WI38 (cell line): ENCODE data around the gene TGM4.
A peak's percentile ranks its signal among the peaks of the same experiment; 100 is the strongest.

Source experiments
- H3K4me3 ChIP-seq: 2 replicates; pipeline ENCODE4 v1.5.1; 2011; ENCODE audit warnings: low read depth, mild to moderate bottlenecking, control low read depth, low read length
- TF ChIP-seq, protein P1 (sequence below): IDR thresholded peaks from 2 replicates; pipeline ENCODE4 v1.5.1; 2012; ENCODE audit warnings: low read depth, mild to moderate bottlenecking, control low read depth, low read length

TGM4 gene

DNA sequence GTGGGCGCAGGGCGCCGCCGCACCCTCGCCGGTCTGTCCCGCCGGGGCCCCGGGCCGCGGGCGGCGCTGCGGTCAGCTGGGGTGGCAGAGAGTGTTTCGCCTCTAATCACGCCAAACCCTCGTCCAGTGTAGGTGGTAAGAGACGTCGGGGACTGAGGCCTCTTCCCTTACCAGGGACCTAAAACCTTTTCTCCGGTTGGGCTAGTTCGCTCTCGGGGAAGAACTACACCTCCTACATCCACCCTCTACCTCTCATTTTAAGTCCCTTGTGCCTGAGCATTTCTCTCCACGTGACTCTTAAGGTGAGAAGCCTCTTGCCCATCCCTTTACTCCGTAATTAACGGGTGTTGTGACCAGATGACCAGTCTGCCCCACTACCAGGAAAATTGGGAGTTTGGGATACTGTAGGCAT lies 12.2 kb upstream of the TGM4 start:
- TF ChIP-seq, protein P1, sequence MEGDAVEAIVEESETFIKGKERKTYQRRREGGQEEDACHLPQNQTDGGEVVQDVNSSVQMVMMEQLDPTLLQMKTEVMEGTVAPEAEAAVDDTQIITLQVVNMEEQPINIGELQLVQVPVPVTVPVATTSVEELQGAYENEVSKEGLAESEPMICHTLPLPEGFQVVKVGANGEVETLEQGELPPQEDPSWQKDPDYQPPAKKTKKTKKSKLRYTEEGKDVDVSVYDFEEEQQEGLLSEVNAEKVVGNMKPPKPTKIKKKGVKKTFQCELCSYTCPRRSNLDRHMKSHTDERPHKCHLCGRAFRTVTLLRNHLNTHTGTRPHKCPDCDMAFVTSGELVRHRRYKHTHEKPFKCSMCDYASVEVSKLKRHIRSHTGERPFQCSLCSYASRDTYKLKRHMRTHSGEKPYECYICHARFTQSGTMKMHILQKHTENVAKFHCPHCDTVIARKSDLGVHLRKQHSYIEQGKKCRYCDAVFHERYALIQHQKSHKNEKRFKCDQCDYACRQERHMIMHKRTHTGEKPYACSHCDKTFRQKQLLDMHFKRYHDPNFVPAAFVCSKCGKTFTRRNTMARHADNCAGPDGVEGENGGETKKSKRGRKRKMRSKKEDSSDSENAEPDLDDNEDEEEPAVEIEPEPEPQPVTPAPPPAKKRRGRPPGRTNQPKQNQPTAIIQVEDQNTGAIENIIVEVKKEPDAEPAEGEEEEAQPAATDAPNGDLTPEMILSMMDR = no peak
- H3K4me3 ChIP-seq = peak overlapping the region; percentile 73

DNA sequence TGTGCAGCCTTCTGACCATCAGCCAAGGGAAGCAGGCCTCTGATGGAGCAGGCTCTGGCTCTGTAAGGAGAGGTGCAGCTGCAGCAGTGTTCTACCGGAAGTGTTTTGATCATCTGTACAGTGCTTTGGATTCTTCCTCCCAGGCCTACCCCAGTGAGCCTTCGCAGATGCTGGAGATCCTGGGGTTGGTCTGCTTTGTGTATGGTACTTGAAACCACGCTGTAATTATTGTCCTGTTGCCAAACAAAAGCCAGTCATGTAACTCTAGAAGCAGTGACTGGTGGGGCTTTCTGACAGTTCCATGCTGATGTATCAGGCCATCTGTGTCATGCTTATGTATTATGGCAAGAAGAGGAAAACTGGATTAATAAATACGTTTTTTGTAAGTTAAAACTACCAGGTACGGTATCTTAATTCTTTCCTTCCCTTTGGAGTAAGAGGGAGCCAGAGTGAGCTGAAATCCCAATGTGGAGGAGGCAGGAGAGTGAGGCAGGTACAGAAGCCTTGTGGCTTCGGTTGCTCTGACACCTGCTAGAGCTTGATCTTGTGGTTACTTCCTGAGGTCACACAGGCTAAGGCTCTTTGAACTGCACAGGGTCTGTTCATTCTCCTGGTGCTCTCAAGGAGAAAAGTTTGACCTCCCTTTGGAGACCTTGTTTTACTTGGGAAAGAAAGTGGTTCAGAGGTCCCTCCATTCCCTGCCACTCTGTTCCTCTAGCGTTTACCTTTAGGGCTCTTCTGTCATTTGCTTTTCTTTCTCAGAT lies 9.0 kb upstream of the TGM4 start:
- H3K4me3 ChIP-seq = no peak overlapping the region
- TF ChIP-seq, protein P1 = no peak

DNA sequence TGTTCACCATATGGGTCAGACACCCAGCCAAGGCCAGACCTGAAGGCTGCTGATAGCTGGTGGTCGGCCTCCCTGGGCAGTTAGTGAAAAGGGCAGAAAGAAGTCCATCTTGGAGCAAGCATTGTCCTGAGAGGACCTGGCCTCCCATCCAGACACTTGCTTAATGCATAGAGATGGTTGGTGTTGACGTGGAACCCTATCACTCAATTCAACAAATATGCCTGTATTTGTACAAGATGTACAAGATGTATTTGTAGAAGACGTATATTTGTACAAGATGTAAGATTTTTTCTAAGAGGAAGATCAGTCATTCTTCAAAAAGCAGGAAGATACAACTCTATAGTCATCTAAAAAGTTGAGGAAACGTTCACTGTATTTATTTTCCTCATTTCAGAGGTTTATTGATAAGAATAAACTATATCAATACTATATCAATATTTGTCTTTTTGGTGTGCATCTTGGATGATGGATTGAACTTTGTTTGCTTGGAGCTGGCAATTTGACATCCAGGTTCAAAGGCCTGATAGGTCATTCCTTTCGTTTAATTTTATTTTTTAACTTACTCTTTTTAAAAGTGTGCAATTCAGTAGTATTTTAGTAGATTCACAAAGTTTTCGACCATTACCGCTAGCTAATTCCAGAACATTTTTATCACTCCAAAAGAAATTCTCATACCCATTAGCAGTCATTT lies 6.8 kb upstream of the TGM4 start:
- TF ChIP-seq, protein P1 = no peak
- H3K4me3 ChIP-seq = no peak overlapping the region

DNA sequence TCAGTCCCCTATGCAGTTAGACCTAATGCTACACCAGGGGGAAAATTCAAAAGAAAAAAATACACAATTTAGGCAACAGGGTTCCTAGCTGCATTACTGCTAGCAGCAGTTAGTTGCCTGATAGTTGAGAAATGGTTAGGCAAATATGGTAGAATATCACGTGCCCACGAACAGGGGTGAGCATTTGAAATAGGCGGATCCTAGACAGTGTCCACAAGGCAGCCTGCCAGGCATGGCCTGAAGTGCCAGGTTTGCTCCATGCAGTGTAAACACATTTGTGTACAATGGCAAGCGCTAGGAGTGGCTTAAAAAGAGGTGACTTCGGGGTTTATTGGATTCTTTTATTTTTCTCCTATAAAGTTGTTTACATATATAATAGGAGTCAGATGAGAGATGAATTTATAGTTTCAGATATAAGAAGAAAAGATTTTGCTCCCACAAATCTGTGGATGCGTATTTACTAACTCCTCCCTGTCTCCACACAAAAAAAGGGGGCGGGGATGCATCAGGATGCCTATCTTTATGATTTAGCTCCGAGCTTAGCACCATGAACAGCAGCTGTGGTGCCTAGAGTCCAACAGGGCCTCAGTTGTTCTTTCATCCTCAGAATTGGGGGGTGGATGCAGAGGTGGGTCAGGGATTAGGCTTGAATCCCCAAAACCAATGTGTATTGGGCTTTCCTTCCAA lies 3.9 kb upstream of the TGM4 start:
- TF ChIP-seq, protein P1 = no peak
- no peak overlapping the region for H3K4me3 ChIP-seq

DNA sequence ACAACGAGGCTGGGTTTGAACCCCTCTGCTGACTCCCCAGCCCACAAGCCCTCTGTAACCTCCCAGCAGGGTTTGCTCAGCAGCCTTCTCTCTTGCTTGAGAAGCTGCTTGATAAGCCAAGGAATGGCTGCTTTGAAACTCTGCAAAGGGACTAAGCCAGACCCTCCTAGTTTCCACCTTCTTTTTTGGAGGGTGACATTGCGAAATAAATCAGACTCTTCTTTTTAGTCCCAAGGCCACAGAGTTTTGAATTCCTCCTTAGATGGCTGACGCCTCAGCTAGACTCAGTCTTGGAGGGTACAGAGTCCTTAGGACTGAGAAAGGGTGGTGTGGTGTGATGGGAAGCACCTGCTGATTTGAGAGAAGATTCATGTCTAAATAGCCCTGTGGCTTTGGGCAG lies 1.2 kb downstream of the TGM4 start:
- H3K4me3 ChIP-seq = no peak overlapping the region
- TF ChIP-seq, protein P1 = no peak

DNA sequence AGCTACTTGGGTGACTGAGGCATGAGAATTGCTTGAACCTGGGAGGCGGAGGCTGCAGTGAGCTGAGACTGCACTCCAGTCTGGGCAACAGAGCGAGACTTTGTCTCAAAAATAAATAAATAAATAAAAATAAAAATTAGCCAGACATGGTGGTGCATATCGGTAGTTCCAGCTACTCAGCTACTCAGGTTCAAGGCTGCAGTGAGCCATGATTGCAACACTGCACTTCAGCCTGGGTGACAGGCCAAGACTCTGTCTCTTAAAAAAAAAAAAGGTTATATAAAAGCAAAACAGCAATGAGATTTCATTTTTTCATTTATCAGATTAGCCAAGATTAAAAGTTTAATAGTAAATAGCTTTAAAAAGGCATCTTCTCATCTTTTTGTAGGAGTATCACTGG lies 2.9 kb downstream of the TGM4 start:
- H3K4me3 ChIP-seq = no peak overlapping the region
- TF ChIP-seq, protein P1 = no peak

DNA sequence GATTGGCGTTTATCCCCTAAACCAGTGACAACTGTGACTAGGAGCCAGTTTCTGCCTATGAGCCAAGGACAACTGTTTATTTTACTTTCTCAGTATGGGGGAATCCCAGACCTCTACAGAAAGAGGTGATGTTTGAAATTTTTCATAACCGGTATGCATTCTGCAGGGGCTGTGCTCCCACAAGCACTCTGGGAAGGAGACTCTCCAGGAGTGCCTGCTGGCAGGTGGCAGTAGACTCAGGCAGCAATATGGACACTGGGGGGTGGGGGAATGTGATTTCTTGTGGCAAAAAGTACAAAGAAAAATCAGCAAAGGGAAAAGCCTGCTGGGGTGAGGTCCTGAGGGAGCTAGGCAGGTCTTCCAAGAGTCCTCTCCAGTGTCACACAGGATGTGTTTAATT lies 5.9 kb downstream of the TGM4 start:
- TF ChIP-seq, protein P1 = no peak
- H3K4me3 ChIP-seq = no peak overlapping the region
